GM10266 (cell line): ENCODE measurements around the gene METRN.

Experiments
- DNase-seq: peaks from one replicate; pipeline ENCODE4 v3.0.0; 2012; ENCODE audit errors: extremely low spot score
- TF ChIP-seq, protein P1 (sequence below): IDR thresholded peaks from 2 replicates; pipeline ENCODE4 v1.5.1; 2012; ENCODE audit warnings: mild to moderate bottlenecking, low read depth; ENCODE audit not compliant: control insufficient read depth, insufficient read depth; ENCODE audit errors: missing control alignments

Gene METRN

DNA sequence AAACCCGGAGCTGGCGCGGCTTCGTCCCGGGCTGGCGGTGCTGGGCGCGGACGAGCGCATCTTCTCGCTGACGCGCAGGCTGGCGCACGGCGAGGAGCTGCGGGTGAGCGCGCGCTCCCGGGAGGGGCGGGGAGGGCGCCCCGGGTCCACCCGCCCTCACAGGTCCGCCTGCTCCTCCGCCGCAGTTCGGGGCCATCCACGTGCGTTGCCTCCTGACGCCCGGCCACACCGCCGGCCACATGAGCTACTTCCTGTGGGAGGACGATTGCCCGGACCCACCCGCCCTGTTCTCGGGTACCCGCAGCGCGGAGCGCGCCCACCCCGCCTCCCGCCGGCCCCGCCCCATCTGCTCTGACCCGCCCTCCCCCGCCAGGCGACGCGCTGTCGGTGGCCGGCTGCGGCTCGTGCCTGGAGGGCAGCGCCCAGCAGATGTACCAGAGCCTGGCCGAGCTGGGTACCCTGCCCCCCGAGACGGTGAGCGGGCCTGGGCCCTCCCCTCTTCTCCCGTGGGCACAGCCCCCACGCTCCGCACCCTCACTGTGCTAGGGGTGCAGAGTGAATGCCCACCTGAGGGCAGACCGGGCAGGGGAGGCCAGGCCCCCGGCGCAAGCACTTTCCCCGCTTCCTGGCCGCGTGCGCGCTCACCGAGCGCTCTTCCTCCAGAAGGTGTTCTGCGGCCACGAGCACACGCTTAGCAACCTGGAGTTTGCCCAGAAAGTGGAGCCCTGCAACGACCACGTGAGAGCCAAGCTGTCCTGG lies 13.4 kb downstream of the METRN start:
- peak; percentile 93 for DNase-seq
- TF ChIP-seq, protein P1, sequence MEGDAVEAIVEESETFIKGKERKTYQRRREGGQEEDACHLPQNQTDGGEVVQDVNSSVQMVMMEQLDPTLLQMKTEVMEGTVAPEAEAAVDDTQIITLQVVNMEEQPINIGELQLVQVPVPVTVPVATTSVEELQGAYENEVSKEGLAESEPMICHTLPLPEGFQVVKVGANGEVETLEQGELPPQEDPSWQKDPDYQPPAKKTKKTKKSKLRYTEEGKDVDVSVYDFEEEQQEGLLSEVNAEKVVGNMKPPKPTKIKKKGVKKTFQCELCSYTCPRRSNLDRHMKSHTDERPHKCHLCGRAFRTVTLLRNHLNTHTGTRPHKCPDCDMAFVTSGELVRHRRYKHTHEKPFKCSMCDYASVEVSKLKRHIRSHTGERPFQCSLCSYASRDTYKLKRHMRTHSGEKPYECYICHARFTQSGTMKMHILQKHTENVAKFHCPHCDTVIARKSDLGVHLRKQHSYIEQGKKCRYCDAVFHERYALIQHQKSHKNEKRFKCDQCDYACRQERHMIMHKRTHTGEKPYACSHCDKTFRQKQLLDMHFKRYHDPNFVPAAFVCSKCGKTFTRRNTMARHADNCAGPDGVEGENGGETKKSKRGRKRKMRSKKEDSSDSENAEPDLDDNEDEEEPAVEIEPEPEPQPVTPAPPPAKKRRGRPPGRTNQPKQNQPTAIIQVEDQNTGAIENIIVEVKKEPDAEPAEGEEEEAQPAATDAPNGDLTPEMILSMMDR = no peak

DNA sequence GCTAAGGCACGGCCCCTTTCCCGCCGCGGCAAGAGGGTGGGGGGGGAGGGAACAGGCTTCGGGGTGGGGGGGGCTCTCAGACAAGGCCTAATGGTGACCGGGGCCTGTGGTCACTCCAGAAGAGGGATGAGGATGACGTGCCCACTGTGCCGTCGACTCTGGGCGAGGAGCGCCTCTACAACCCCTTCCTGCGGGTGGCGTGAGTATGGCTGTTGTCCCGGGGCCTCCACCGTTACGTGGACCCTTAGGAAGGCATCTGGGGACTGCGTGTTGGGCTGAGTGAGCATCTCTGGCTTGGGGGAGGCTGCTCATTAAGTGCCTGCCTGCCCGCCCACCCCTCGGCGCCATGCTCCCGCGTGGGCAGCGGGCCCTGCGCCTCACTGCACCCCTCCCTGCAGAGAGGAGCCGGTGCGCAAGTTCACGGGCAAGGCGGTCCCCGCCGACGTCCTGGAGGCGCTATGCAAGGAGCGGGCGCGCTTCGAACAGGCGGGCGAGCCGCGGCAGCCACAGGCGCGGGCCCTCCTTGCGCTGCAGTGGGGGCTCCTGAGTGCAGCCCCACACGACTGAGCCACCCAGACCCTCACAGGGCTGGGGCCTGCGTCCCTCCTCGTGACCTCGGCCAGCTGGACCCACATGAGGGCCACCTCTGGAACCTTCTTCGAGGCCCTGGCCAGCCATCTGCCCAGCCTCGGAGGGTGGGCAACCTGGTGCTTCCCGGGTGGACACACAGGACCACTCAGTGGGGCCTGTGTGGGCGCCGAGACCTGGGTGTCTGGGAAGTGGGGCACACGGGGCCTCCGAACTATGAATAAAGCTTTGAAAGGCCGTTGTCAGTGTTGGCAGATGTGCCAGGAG lies 14.2 kb downstream of the METRN start:
- TF ChIP-seq, protein P1 = no peak
- no peak for DNase-seq

DNA sequence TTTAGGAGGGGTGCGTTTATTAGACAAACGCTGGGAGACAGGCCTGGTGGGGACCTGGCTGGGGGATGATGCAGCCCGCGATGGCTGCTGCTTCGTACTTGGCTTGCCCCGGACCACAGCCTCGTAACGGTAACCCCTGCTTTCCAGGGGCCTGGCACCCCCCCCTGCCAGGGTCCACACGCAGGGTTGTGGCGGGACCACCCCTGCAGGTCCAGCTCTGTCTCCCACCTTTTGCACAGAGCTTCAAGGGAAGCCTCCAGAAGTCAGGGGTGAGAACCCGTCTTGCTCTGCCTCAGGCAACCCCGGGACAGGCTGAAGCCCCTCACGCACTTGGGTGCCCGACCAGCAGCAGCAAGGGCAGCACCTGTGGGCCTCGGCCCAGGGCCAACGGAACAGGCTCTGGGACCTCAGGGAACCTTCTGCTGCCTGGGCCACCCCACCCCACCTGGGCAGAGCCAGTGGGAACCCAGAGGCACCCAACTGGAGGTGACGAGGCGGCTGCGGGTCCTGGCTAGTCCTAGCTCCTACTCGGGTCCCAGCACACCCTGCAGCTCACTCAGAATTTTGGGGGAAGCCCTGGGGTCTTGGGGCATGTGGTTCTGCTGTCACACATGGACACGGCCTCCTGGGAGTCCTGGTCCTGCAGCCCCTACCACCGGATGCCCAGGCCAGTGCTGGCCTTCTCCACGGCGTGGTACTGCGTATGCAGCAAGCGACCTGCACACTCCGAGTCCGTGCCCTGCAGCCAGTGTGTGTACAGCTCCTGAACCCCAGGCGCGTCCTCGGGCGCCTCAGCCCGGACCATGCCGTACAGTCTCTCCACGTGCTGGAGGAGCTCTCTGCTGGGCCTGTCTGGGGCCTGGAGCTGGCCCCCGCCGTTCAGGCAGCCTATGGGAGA lies 15.1 kb downstream of the METRN start:
- TF ChIP-seq, protein P1 = no peak
- no peak for DNase-seq

DNA sequence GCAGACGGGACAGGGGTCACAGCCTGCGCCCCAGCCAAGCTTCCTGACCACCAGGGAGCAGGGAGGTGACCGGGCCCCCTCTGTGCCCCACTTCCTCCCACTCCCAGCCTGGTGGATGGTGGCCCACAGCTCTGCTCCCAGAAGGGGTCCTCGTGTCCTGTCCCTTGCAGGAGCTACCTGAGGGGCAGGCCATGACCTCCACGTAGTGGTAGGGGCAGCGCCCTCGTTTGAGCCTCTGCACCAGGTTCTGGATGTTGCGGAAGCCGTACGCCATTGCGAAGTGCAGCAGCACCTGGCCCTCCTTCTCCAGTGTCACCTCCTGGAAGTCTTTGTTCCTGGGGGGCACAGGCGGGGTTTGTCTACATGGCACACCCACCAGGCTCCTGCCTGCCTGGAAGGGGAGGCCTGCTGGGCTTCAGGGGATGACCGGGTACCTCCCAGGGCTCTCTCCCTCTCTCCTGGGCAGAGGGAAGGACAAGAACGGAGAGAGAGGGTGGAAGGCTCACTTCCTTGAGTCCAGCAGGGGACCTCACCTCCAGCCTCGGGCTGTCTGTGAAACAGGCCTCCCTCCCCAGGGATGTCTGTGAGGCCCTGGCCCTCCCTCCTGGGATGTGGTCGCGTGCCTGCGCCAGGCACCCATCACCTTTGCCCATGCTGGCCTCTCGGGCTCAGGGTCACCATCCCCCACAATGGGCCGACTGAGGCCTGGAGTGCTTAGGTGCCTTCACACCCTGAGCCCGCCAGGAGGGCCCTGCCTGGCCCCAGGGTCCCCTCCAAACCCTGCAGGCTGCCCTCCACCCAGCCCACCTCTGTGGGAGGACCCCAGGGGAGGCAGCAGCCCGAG lies 16.0 kb downstream of the METRN start:
- no peak for DNase-seq
- TF ChIP-seq, protein P1 = no peak

DNA sequence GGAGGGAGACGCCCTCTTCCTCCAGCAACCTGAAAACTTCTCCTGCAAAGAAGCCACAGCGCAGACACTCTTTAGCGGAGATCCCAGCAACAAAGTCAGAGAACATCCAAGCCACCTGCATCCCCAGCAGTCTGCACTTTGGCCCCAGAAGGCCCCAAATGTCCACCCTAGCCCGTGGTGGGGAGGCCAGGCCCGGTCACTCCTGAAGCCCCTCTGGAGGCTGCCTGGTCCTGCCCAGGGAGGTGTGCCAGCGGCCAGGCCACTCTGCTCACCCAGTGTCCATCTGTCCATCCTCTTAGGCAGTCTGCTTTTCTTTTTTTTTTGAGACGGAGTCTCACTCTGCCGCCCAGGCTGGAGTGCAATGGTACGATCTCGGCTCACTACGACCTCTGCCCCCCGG lies 17.4 kb downstream of the METRN start:
- TF ChIP-seq, protein P1 = no peak
- no peak for DNase-seq

DNA sequence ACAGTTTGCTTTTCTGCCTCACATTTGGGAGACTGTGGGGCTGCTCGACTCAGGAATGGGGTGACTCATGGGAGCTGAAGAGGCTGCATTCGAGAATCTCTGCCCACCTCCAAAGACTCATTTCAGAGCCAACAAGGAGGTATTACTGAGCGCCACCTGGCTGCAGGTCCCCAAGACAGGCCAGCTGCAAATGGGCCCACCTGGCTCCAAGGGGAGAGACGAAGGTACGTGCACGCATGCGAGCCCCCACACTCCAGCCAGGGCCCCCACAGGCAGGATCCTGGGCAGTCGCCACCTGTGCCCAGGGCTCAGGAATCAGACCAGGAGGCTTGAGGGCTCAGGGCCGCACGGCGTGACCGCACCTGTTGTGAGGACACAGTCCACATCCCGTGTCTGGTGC lies 18.0 kb downstream of the METRN start:
- no peak for DNase-seq
- TF ChIP-seq, protein P1 = peak; percentile 20
